Measurements from ENCODE around the gene DLX3.

DNA sequence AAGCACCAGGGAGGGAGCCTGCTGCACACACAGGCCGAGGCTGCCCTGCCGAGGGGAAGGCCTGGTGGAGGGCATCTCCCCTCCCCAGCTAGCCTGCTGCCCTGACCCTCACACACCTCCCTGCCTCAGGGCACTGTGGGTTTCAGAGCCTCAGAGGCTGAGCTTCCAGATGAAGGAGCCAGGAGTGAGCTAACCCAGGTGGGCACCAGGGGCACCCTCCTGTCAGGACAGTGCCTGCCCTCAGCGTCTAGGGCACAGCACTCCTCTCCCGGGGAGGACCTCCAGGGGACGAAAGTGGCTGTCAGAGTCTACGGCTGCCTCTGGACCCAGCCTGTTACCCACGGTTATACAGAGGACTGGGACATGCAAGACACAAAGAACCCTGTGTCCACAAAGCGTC is 48.8 kb downstream of the DLX3 start:
- TF ChIP-seq, protein P1, sequence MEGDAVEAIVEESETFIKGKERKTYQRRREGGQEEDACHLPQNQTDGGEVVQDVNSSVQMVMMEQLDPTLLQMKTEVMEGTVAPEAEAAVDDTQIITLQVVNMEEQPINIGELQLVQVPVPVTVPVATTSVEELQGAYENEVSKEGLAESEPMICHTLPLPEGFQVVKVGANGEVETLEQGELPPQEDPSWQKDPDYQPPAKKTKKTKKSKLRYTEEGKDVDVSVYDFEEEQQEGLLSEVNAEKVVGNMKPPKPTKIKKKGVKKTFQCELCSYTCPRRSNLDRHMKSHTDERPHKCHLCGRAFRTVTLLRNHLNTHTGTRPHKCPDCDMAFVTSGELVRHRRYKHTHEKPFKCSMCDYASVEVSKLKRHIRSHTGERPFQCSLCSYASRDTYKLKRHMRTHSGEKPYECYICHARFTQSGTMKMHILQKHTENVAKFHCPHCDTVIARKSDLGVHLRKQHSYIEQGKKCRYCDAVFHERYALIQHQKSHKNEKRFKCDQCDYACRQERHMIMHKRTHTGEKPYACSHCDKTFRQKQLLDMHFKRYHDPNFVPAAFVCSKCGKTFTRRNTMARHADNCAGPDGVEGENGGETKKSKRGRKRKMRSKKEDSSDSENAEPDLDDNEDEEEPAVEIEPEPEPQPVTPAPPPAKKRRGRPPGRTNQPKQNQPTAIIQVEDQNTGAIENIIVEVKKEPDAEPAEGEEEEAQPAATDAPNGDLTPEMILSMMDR (IDR thresholded peaks at IDR 0.05) = no peak
- no peak for TF ChIP-seq POLR2A (IDR thresholded peaks at IDR 0.05)
- TF ChIP-seq POLR2AphosphoS5 (IDR thresholded peaks at IDR 0.05; ENCODE audit: insufficient read depth in 1 of 2, low read depth in 1 of 2) = no peak
